GM21737 (cell line): Measurements from ENCODE around the gene CA5A.

Source experiments
- ATAC-seq: cut with Tn5 transposase; IDR thresholded peaks from one replicate; pipeline ENCODE4 v1.9.1; 2021; ENCODE audit warnings: mild to moderate bottlenecking, moderate library complexity; ENCODE audit not compliant: unreplicated experiment

The CA5A gene

DNA sequence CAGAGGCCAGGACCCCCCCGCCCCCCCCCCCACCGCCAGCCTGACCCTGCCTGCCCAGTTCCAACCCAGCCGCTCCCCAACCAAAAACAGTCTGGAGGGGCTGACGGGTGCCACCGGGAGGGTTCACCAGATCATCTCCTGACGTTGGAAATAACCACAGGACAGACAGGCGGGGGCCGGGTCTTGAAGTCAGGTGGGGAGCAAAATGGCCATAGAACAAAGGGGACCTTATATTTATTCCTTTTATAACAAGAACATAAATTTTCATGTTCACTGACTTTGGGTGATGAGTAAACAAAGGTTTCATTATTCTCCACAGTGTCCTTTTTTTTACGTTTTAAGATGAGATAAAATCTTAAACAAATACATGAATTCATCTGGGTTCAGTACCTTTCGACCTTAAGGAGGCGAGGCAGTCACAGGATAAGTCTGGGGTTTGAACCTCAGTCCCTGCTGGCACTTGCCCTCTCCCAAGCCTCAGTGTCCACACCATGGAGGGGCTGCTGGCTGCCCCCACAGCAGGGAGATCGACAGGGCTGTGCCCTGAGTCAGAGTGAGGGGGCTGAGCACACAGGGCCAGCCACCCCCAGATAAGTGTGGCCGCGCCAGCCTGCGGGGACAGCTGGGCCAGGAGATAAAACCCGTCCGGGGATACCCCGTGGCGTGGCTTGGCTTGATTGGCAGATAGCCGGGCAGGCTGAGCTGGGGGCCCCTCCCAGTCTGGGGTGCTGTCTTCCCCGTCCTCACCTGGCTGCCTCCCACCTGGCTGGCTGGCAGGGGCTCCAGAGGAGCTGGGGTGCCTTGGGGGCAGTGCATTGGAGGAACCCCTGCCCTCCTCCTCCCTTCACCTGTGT lies 82.0 kb downstream of the CA5A start:
- no peak for ATAC-seq

DNA sequence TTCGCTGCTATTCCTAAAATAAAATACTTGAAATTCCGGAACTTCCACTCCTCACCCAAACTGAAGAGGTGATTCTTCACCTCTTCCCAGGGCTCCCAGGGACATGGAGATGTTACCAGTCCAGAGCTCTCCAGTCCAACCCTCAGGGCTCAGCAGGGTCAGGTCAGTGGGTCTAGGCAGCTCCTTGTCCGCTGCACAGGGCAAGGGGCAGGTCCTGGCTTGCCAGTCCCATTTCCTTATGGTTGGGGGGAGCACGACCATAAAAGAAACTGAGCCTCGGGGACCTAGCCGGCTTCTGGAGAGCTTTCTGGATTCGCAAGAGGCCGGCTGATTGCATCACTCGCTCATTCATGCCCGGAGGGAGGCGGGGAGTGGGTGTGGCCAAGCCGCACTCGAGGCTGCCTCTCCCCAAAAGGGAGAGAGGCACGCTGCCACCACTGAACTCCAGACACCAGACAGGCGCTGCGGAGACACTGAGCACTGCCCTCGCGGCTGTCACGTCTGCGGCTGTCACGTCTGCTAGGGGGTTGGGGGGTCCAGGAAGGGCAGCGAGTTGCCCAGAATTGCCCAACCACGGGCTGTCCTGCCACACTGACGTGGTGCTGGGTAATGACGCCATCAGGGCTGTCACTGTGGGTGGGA lies 82.8 kb downstream of the CA5A start:
- peak; percentile 52 for ATAC-seq

DNA sequence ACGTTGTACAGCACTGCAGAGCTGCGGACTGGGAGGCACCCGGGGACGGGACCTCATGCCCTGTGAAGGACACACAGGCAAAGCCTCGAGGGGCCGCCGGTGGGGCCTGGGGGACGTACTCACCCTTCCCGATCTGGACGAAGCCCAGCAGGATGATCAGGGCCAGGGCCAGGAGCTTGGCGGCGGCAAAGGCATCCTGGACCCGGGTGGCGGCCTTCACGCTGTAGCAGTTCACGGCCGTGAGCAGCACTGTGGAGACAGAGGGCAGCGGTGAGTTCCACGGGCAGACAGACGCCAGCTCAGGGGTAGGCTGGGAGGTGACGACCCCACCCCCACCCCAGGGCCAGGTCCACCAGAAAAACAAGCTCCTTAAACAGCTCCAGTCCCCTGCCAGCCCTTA lies 84.7 kb downstream of the CA5A start:
- ATAC-seq: no peak

DNA sequence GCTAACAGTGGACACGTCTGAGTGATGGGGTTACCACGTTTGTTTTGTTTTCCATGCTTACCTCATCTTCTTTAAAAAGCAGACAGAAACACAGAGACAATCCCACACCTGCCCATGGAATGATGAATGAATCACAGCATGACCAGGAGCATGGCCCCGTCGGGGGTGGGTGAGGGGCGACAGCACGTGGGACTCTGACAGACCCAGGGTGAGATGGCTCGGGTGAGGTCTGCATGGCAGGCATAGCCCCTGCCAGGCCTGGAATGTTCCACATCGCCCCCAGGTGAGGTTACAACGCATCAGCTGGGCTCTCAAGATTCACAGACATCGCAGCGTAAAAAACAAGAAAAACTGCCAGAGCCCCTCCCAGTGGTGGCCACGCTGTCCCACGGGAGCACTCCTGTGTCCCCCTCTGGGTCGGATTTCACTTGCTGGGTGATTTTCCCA lies 85.2 kb downstream of the CA5A start:
- ATAC-seq: no peak

DNA sequence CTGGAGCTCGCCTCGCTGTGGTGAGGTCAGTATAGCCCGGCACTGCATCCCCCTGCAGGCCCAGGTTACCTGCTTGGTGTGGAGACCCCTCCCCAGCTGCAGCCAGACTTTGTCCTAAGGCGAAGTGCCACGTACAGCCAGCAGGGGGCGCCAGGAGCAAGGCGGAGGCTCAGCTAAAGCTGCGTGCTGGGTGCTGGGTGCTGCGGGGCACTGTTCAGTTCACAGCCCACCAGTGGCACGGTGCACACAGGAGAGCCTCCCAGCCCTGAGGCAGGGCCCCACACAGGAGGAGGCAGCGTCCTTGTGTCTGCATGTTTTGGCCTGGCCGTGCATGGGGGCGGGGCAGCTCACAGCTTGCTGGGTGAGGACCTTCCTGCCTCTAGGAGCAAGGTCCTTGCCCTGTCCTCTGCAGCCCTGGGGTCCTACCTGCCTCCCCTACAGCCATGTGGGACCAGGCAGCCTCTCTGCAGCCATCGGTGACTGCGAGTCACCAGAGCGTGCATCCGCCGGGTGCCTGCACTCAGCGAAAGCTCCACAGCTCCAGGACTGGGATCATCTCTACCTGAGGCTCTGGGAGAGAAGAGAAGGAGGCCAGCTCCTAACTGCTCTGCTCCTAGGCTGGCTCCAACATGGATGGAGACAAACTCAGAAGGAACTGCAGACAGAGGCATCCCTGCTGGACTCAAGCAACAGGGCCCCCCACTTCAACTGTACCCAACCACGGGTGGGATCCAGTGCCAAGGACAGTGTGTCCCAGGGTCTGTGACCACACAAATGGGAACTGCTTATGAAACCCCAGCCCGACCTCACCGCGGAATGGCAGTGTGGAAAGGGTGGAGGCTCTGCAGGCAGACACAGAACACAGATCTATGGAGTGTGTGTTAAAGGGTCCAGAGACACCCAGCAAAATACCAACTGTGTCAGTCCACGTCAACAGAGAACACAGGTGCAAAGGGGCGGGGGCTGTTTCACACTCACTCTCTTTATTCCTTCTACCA lies 86.0 kb downstream of the CA5A start:
- no peak for ATAC-seq

DNA sequence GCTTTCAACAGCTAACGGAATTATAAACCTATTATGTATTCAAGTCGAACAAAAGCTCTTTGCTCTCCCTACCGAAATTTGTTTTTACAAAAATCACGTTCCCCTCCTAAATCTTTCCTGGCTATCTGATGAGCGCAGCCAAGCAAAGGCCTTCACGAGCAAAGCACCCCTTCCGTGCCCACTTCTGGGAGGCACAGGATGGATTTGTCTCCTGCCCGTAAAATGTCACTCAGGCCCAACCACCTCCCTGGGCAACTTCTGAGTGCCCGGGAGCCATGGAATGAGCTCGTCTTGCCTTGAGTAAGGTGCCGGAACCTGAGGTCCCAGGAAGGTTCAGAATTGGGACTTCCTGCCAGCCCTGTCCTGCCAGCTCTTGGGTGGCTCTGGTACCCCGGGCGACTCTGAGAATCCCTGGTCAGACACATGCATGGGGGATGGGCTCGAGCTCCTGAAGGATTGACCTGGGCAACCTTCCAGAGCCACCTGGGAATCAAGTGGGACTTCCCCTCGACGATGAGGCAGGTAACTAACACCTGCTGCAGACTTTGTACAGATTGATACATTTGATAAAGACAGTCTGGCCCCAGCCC lies 86.8 kb downstream of the CA5A start:
- ATAC-seq: no peak

DNA sequence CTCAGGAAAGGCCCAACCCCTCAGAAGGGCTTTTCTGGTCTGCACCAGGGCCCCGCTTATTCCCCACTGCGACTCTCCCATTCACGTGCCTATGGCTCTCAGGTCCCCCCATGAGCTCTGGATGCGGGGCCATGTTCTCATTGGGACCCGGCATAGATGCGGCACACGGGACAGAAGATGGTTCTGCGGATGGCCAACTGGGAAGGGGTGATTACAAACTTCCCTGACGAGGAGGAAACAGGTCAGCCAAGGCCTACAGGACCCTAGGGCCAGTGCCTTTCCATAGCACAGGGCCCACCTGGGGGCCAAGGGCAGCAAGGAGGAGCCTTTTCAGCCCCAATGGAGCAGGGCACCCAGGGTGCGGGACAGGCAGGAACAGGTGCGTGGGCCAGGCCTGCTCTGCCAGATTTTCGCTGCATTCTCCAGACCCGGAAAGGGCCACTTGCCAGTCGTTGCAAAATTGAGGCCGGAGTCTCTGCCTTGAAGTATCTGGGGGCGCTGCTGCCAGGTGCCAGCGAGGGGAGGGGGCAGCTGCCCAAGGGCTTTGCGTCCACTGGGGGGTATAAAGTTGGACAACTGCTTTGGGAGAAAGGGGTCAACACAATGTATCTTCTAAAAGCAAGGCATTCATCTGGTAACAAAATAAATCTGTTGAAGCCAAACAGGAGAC lies 87.5 kb downstream of the CA5A start:
- no peak for ATAC-seq

DNA sequence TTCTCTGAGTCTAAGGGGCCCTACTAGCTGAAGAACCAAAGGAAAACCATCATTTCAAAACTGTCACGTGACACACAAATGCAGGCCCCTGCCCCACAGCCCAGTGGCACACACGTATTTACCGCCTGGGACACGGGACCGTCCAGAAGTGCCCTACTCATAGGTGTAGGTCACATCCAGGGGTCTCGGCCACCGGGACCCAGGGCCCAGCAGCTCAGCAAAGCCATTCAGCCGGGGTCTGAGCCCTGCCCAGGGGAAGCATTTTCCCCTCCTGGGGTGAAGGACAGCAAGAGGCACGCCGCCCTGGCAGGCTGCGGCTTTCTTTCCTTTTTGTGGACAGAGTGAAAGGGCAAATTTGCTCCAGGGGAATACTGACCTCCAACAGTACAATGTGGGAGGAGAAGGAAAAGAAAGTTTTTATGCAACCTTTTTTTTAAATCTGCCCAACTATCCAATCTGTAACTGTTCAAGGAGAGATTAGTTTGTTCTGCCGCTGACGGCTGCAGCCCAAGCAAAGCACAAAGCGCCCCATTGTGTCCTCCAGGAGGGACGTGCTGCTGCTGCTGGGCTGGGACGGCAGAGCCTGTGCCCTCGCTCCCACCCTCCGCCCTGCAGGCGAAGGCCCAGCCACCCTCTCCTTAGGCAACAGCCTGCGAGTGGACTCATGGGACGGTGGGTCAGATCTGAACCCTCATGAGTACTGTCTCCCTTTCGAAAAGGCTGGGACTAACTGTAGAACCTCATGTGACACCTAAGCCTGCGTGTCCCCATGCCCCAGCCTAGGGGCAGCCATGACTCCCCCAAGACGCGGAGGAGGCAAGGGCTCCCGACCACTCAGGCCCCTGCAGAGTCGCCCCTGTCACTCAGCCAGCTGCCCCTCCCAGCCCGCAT lies 88.3 kb downstream of the CA5A start:
- ATAC-seq: no peak

DNA sequence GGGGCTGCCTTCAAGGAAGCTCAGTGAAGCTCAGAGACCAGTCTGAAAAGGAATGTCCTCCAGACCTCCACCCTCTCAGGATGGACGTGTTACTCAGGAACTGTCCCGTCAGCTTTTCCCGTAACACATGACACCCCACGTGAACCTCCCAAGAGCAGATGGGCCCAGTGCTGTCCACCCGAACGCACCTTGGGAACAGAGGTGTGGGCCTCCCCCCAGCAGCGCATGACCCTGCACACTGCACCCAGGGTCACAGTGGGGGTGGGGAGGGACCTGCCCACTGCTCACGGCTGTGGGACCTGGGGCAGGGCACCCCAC lies 88.9 kb downstream of the CA5A start:
- no peak for ATAC-seq

DNA sequence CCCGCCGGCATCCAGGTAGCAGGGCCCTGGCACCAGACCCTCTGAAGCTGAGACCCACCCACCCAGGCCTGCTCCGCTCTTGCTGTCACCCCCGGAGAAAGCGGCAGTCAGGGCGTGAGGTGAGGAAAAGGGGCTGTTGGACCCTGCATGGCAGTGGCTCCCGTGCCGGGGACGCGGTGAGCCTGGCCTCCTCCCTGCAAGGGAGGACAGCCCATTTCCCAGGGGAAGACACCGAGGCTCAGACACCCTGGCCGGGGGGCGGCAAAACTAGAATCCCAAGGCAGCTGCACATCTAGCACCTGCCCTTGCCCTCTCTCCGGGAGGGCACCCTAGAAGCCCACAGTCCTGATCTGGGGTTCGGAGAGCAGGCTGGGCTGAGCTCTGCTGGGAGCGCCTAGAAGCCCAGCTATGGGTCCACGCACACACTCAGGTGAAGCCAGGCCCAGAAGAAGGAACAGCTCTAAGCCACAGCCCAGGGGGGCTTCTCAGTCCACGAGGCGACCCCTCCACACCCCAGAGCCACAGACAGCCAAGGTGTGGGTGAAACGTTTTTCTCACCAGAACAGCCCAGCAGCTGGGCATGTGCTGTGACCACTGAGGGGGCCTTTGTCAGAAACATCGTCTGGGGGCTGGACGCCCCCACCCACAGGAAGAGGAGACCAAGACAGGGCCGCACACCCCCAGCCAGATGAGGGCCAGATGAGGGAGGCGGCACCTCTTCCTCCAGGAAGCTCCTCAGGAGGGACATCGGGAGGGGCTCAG lies 89.4 kb downstream of the CA5A start:
- ATAC-seq: no peak

DNA sequence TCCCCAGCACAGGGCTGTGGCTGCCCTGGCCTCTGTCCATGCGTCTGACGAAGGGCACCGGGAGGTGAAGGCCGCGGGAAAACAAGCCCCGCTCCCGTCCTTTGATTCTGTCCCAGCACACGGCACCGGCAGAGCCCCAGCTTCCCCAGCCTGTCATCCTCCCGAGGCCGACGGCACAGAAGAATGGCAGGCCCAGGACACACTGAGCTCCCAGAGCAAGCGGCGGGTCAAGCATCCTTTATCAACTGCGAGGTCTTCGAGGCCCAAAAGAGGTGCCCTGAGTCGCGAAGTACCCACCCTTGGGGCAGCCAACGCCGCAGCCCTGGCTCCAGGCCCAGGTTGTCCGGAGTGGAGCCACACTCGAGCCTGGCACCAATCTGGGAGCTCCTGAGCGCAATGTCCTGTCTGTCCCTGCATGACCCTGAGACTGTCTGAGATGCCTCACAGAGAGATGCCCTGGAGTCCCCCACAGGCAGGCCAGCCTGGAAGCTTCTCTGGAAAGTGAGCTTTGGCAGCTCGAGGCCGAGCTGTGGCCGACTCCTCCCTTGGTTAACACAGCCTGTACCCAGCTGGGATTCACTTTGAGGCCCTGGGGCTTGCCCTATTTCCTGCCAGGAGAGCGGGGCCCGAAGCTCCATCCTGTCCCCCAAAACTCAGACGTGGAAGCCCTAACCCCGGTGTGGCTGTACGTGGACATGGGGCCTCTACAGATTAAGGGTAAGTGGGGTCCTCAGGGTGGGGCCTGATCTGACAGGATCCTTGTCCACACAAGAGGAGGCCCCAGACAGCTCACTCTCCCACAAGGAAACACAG lies 90.3 kb downstream of the CA5A start:
- ATAC-seq: no peak

DNA sequence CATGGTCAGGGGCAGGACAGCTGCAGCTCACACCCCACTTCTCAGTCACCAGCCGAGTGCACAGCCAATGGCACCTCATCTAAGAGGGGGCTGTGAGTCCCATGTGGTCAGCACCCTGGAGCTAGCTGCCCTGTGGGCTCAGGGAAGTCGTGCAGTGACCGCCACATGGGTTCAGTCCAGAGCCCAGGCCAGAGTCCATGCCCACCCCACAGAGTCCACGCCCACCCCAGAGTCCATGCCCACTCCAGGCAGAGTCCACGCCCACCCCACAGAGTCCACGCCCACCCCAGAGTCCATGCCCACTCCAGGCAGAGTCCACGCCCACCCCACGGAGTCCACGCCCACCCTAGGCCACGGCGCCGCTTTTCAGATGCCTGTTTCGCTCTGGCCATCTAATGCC lies 91.1 kb downstream of the CA5A start:
- no peak for ATAC-seq

DNA sequence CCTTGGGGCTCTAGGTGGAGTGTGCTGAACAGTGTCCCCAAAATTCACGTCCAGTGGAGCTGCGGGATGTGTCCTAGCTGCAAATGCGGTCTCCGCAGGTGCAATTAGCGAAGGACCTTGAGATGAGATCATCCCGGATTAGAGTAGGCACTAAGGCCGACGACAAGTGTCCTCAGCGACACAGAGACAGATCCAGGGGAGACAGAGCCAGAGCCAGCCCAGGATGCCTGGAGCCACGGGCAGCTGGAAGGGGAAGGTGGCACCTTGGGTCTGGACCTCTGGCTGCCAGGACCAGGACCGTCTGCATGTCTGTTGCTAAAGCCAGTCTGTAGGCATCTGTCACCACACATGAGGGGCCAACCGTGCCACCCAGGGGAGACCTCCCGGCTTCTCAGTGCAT lies 91.5 kb downstream of the CA5A start:
- no peak for ATAC-seq

DNA sequence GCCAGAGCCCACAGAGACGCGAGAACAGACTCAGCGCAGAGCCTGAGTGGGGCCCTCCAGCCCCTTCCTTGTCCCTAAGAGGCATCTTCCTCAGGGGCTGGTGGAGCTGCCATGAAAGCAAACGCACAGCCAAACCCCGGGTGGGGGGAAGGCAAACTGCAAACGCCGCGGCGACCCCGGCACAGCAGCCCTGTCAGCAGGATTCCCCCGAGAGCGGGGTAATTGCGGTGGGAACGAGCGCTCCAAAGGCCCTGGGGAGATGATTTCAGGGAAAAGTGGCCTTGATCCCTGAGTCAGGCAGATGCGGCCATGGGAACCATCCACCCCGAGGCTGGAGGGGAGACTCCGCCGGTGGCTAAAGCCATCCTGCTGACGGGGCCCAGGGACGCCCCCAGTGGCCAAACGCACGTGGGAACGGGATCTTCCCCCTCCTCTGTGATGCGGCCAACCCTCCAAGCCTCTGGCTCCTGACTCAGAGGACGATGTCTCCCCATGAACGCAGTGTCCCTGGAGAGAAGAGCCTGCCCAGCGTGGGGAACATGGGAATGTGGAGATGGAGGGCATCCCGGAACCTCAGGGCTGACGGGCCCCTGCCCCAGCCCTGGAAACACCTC lies 92.1 kb downstream of the CA5A start:
- ATAC-seq: no peak

DNA sequence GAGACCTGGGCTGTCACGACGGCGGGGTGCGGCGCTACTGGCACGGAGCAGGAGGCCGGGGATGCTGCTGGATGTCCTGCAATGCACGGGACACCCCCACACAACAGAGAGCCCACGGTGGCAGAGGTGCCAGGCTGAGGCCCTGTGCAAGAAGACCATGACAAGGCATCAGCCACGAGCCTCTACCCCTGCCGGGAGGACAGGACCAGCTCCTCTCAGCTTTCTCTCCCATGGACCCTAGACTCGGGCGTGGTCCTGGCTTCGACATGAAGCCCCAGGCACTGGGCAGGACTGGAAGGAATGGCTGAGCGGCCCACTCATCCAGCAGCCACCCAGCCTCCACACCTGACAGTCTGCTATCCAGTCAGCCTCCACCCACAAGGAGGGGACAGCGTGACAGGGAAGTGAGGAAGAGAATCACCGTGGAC lies 92.6 kb downstream of the CA5A start:
- ATAC-seq: no peak

DNA sequence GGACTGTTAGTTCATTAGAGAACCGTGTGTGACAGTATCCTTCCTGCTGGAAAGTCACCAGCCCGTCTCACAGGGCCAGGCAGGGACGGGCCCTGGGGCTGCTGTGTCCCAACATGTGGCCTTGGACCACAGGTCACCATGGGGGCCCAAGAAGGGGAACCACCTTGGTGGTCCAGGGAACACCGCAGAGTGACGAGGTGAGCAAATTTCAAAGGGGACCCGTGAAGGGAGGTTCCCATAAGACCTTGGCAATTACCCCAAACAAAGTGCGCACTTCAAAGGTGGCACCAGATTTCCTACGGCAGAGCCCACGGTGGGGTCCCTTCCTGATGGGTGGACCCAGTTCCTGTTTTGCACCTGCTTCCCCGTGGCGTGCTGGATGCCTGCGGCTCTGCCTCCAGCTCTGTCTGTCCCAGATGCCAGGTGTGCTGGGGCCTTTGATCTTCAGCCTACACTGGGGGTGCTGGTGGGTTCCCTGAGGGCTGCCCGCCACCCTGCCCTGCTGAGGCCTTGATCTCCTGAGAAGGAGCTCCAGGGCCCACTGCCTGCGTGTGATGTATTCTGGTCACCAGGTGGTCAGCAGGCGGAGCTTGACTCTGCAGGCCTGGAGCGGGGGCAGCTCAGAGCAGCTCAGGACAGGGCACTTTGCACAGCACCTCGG lies 94.0 kb downstream of the CA5A start:
- no peak for ATAC-seq
